Stimulated activated CD4-positive, alpha-beta T cell treated with anti-CD3 and anti-CD28 coated beads, TNF-alpha, amount 100 ng/mL, for 48 hours (primary cell): ENCODE measurements around the gene TPRN.

Source experiments
- DNase-seq, 3 donors: peaks; one replicate each; pipeline ENCODE4 v3.0.0-alpha.2; 2020; ENCODE audit warnings: low read depth in 3 of 3

Gene TPRN

GRCh38 chr9:137212520-137212919 lies 12.0 kb upstream of the TPRN start:
- no peak for DNase-seq

DNA sequence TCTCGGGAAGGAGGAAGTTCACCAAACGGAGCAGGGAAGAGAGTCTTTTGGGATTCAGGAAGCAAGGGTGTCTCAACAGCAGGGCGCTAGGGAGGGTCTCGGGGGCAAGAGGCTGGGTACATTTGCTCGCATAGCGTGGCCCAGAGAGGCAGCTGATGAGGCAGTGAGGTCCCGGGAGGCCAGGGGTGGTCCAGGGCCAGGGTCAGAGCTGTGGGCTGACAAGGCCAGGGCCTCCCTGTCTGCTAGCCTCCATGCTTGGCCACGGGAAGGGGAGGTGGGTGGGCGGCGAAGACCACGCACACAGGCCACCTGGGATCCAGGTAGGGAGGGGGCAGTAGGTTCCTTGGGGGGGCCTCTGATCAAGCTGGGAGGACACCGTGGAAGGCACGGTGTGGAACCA lies 11.0 kb upstream of the TPRN start:
- DNase-seq, result no peak

DNA sequence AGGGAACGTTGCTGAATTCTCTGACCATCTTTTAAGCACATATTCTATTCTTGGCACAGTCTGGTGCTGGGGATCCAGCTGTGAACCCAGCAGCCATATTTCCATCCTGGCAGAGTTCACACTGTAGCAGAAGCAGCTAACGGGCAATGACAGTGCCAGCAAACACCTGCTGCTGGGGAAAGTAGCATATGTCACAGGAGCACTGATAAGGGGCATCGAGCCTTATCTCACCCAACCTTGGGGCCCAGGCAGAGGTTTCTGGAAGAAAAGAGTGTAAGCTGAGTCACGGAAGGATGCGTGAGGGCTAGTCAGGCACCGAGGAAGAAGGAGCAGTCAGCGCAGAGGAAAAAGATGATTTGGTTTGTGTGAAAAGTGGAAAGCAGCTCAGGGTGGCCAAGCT lies 6.1 kb upstream of the TPRN start:
- no peak for DNase-seq

DNA sequence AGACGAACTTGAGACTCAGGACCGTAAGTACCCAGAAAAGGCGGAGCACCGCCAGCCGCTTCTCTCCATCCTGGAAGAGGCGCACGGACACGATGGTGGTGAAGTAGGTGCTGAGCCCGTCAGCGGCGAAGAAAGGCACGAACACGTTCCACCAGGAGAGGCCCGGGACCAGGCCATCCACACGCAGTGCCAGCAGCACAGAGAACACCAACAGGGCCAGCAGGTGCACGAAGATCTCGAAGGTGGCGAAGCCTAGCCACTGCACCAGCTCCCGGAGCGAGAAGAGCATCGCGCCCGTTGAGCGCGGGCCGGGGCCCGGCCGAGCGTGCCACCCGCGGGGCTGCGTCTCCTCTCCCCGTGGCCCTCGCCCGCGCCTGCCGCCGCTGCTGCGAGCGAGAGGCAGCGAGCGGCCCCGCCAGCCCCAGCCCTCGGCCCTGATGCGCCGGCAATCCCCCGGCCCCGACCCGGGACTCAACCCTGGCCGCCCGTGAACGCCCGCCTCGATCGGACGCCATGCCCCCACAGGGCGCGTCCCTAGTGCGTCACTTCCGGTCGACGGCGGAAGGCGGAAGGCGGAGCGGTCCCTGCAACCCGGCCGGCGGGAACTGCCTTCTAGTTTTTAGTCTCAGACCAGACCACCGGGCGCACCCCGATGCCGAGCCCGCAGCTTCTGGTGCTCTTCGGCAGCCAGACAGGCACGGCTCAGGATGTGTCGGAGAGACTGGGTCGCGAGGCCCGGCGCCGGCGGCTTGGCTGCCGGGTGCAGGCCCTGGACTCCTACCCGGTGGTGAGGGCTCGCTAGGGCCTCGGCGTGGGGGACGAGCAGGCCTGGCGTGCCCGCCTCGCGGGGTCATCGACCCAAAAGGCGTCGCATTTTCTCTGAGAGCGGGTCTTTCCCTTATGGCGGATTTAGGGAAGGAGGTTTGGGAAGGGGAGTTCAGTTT lies 4.9 kb upstream of the TPRN start, which contains the start of the genes NDOR1 and TMEM203:
Gene NDOR1, plus strand, starts transcription at position 575 of the 944 bp plus-strand sequence. Its CDS starts 78 bp downstream, at position 653.
Gene TMEM203, minus strand, starts transcription at position 523 of the 944 bp plus-strand sequence. Its CDS starts 234 bp downstream, at position 289.
- peak; percentile 87 to 97 (median 93) for DNase-seq

DNA sequence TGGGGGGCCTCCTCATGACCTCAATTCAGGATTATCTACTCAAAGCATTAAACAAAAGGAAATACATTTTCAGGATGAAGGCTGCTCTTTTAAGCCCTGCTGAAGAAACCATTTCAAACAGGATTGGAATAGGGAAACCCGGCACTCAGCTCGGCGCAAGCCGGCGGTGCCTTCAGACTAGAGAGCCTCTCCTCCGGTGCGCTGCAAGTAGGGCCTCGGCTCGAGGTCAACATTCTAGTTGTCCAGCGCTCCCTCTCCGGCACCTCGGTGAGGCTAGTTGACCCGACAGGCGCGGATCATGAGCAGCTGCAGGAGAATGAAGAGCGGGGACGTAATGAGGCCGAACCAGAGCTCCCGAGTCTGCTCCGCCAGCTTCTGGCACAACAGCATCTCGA lies 4.2 kb upstream of the TPRN start:
- DNase-seq, result no peak

DNA sequence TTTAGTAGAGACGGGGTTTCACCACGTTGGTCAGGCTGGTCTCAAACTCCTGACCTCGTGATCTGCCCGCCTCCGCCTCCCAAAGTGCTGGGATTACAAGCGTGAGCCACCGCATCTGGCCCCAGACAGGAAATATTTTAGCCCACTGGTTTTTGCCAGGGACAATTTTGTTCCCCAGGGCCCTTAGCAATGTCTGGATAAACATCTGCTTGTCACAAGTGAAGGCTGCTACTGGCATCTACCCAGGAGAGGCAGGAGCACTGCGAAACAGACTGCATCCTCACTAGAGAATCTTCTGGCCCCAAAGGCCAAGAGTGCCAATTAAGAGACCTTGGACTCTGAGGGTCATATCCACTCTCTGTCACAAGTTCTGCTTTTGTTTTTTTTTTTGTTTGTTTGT lies 2.4 kb upstream of the TPRN start:
- no peak for DNase-seq

- DNase-seq, result no peak
Observed at GRCh38 chr9:137201205-137201868, 796 bp upstream of the TPRN start.

- DNase-seq, result no peak
Observed at GRCh38 chr9:137199411-137200121, 975 bp downstream of the TPRN start.

- no peak for DNase-seq
Observed at GRCh38 chr9:137198902-137199283, 1.6 kb downstream of the TPRN start.

- no peak for DNase-seq
Observed at GRCh38 chr9:137198051-137198901, 2.3 kb downstream of the TPRN start.

DNA sequence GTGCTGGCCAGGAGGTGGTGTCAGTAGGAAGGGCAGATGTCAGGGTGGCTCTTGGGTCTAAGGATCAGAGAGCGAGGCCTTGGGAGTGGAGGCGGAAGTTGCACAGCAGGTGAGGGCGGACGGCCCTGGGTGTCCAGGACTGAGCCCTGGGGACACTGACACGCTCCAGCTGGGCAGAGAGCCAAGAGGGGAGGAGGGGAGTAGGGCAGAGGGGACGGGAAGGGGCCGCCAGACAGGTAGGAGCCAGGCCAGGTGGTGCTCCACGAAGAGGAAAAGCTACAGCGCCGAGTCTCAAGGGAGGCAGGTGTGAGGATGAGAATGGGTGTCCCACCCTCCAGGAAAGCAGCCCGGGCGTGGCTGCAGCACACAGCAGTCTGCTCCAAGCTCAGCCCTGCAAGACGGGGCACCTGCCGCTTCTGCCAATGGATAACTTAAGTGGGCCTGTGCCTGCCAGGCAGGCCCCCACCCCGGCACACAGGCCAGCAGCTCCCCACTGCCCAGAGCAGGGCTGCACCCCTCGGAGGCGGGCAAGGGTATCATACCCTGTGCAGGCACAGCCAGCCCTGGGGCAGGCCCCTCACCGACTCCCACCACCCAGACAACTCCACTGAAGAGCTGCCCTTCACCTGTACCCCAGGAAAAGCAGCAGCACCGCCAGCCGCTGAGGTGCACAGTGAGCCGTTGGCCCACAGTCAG lies 4.9 kb downstream of the TPRN start:
- DNase-seq, result no peak

- DNase-seq, result no peak
Observed at GRCh38 chr9:137194909-137195308, 5.6 kb downstream of the TPRN start.

GRCh38 chr9:137194388-137194787 lies 6.2 kb downstream of the TPRN start:
- no peak for DNase-seq

DNA sequence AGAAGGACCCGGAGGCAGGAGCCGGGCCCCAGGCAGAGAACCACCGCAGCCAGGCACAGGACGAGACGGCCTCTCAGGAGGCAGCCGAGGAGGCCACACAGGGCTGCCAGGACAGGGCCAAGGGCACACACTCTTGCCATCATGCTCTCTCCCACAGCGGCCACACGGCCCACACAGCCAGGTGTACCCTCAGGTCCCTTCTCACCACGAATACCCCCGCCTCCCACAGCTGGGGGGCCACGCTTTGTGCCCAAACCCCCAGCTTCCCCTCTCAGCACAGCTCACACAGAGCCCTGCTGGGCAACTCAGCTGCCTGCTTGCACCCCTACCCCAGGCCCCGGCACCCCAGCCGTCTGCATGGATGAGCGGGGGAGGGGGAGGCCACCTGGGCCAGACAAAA lies 6.8 kb downstream of the TPRN start:
- no peak for DNase-seq

DNA sequence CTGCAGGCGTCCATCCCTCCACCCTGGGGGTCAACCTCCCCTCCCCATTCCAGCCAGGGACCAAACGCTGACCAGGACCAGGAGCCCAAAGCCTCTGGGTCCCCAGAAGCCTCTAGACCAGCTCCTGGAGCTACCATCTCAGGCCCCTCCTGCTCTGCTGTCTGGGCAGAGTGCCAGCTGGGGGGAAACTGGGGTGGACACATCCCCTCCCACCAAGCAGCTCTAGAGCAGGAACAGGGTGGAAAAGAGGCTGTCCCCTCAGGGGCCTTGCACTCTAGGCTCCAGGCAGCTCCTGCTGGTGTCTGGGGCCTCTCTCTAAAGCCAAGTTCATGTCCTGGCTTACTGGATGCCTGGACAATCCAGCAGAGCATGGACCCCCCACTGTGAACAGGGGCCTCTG lies 7.7 kb downstream of the TPRN start:
- DNase-seq, result no peak

DNA sequence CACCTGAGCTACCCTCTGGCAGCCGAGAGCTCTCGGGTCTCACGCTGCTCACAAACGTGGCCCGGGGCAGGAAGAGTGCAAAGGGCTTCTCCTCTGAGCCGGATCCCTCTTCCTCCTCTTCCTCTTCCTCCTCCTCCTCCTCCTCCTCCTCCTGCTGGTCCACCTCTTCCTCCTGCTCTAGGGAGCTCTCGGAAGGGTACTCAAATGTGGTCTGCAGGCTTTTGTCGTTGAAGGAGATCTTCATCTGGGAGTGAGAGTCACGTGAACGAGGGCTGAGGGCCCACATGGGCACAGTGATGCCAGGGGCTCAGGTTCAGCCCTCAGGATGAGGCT lies 8.1 kb downstream of the TPRN start:
- no peak for DNase-seq

GRCh38 chr9:137191691-137192447 lies 8.7 kb downstream of the TPRN start:
- DNase-seq, result no peak

GRCh38 chr9:137191245-137191644 lies 9.3 kb downstream of the TPRN start:
- DNase-seq, result no peak

- DNase-seq, result no peak
Observed at GRCh38 chr9:137190315-137190856, 10.2 kb downstream of the TPRN start.
